GM18511 (cell line): ENCODE results near the gene FCRL3.
"Not testable (repeated sequence)": the region's sequence is repeated elsewhere in the genome, so short reads cannot be mapped to it uniquely, and the experiment has no call there.

ENCODE experiments used
- ATAC-seq: cut with Tn5 transposase; IDR thresholded peaks from one replicate; pipeline ENCODE4 v1.9.1; 2021; ENCODE audit warnings: mild to moderate bottlenecking, moderate library complexity; ENCODE audit not compliant: unreplicated experiment

The FCRL3 gene

DNA sequence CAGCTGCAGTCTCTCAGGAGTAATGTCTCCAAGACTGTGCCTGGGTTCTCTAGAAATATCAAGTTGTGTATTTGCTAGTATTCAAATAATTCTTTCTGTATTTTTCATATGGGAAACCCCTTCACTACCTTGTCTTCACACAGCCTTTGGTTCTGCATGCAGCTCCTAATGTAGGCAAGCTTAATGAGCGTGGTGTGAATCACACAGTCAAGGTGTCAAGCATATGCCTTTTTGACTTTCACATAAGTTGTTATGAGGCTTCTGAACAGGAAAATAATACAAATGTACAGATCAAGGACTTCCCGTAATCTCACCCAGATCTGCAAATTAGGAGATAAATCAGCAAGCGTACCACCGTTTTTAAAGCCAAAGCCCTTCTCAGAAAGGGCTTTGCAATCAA is at the start of gene FCRL3:
TSS of gene FCRL3 (minus strand) at position 38 of the 400 bp plus-strand sequence. CDS start 280 bp downstream, outside the sequence.
- no peak for ATAC-seq

DNA sequence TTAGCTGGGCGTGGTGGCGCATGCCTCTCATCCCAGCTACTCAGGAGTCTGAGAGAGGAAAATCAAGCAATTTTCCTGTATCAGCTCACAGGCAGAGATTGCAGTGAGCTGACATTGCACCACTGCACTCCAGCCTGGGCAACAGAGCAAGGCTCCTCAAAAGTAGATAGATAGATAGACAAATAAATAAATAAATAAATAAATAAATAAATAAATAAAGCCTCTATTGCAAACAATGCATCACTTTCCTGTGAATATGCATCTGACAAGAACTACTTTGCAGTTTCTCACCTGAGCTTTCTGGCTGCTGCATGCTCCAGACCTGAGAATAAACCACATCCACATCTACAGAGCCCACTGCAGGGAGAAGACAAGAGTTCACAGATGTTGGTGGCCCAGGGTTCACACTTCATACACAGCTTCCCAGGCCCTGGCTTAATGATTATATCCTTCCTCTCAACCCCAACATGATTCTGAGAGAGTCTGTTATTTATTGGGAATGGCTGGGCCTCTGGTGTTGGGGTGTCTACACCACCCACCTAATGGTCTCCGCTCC is 47.8 kb upstream of the FCRL3 start:
- no peak for ATAC-seq

- ATAC-seq = no peak
Observed at GRCh38 chr1:157739229-157739901, 38.8 kb upstream of the FCRL3 start.

DNA sequence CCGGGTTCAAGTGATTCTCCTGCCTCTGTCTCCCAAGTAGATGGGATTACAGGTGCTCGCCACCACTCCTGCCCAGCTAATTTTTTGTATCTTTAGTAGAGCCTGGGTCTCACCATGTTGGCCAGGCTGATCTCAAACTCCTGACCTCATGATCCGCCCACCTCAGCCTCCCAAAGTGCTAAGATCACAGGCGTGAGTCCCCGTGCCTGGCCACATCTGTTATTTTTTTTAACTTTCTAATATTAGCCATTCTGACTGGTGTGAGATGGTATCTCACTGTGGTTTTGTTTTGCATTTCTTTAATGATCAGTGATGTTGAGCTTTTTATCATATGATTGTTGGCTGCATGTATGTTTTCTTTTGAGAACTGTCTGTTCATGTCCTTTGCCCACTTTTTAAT is 35.4 kb upstream of the FCRL3 start:
- ATAC-seq = not testable (repeated sequence)

GRCh38 chr1:157734321-157734720 is 33.8 kb upstream of the FCRL3 start:
- ATAC-seq = peak; percentile 58

GRCh38 chr1:157732755-157733154 is 32.2 kb upstream of the FCRL3 start:
- no peak for ATAC-seq

- ATAC-seq = no peak
Observed at GRCh38 chr1:157725221-157725577, 24.6 kb upstream of the FCRL3 start.

GRCh38 chr1:157724537-157725220 is 24.1 kb upstream of the FCRL3 start:
- no peak for ATAC-seq

DNA sequence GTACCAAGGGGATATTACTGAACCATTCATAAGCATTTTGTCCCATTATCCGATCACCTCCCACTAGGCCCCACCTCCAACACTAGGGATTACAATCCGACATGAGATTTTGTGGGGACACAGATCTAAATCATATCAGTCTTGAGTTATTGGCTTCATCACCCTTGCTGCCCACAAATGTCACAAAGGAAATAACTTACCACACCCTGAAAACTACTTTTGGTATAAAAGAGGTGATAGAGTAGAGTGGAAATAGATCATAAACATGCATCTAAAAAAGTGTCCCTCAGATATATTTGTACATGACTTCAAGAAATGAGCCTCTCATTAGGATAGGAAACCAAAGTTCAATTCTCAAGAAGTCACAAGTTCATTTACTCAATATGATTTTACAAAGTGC is 22.6 kb upstream of the FCRL3 start:
- ATAC-seq = no peak

- no peak for ATAC-seq
Observed at GRCh38 chr1:157721985-157722384, 21.4 kb upstream of the FCRL3 start.

- no peak for ATAC-seq
Observed at GRCh38 chr1:157715736-157716135, 15.2 kb upstream of the FCRL3 start.

DNA sequence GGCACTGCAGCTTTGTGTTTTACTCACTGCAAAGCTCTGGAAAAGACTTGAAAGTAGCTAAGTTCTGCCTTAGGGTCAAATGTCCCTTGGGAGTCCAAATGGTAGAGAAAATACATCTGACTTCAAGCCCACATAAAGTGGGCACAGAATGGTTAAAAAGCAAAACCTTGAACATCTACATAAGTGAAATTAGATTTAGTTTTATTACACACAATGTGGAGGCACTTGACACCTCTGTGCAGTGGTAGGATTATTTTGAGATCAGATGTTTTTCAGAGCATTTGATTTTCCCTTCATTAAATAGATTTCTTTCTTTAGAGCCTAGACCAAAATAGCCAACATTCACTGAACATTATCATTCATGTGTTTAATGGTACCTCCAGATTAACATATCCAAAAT is 11.2 kb upstream of the FCRL3 start:
- no peak for ATAC-seq

DNA sequence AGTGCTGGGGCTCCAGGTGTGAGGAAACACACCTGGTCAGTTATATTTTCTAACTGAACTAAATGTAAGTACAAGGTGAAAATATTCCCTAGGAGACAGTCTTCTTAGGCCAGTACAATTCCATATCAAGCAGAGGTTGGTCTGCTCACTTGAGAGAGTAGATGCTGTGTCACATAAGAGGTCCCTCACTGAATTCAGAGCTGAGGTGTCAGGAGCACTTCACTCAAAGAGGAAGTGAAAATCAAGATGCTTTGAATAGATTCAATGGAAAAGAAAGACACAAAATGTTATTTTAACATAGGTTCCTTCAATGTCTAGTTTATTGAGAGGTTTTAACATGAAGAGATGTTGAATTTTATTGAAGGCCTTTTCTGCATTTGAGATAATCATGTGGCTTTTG is 4.3 kb upstream of the FCRL3 start:
- ATAC-seq = no peak

- no peak for ATAC-seq
Observed at GRCh38 chr1:157703981-157704380, 3.4 kb upstream of the FCRL3 start.

GRCh38 chr1:157702308-157702825 is 1.8 kb upstream of the FCRL3 start:
- no peak for ATAC-seq

DNA sequence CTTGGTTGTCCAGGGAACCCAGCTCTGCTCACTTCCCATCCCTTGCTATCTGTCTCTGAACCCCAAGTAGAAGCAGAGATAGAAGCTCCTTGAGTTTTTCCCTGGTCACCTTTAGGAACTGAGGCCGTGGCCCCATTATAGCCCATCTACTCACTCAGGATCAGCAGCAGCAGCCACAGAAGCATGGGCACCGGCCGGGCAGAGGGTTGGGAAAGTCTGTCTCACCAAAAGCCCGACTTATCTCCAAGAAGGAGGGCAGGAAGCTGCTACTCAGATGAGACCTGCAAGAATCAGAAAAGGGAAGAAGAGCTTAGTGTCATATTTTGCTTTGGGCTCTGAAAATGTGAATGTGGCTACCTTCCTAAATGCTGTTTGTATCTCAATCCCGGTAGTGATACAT is 264 bp downstream of the FCRL3 start:
- no peak for ATAC-seq

GRCh38 chr1:157697781-157698569 is 2.6 kb downstream of the FCRL3 start:
- ATAC-seq = no peak

GRCh38 chr1:157696966-157697628 is 3.5 kb downstream of the FCRL3 start:
- no peak for ATAC-seq

- ATAC-seq = no peak
Observed at GRCh38 chr1:157695417-157695816, 5.2 kb downstream of the FCRL3 start.

GRCh38 chr1:157691285-157691920 is 9.2 kb downstream of the FCRL3 start:
- ATAC-seq = no peak
